ENCODE data around the gene FCSK.

GRCh38 chr16:70496513-70496912, 42.1 kb downstream of the FCSK start:
- no peak for TF ChIP-seq CTCF (IDR thresholded peaks at IDR 0.05)
- no peak for TF ChIP-seq POLR2AphosphoS5 (IDR thresholded peaks at IDR 0.05; ENCODE audit: insufficient read depth in 1 of 2, low read depth in 1 of 2)

Measured in vagina (tissue), 2 donors.